Stimulated activated CD4-positive, alpha-beta T cell treated with anti-CD3 and anti-CD28 coated beads, Interleukin-1b, Interleukin-23, amount 100 ng/mL, for 48 hours (primary cell): ENCODE results near the gene ACTRT3.

Source experiments
- DNase-seq: peaks from one replicate; pipeline ENCODE4 v3.0.0-alpha.2; 2020

ACTRT3 gene

DNA sequence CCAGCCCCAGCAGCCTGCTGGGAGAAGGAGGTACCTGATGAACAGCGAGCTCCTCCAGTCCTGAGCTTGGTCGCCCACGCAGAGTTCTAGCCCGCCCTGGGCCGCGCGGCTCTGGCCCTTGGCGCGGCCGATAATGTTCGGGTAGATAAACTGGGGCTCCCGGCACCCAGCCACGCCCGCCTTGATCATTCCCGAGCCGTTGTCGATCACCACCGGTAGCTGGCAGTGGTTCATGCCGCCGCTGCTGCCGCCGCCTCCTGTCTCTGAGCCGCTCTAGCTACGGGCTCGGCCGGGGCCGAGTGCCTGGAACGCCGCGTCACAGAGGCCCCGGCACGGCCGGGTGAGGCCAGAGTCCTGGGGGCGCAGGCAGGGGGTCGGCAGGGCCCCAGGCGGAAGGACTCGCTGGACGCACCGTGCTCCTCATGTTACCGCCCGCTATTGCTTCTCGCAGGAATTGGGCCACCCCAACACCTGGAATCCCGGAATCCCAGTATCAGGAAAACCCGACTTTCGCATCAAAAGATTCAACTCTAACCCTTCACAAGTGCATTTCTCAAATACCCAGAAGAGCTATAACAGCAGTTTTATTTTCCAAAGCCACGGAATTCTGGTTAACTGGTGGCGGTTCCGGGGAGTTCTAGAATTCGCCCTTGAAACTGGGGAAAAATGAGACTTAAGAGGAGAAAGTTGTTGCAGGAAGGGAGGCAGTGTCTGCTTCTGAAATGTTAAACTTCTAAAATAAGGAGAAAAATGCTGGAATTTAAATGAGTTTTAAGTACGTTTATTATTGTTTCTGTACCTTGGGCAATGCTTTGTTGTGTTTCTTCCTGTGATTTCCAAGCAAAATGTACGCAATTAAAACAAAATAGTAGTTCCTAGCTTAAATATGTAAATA lies at the start of gene ACTRT3:
Gene ACTRT3, minus strand, starts transcription at position 275 of the 895 bp plus-strand sequence. Its CDS starts 41 bp downstream, at position 234.
- DNase-seq = peak; percentile 70

DNA sequence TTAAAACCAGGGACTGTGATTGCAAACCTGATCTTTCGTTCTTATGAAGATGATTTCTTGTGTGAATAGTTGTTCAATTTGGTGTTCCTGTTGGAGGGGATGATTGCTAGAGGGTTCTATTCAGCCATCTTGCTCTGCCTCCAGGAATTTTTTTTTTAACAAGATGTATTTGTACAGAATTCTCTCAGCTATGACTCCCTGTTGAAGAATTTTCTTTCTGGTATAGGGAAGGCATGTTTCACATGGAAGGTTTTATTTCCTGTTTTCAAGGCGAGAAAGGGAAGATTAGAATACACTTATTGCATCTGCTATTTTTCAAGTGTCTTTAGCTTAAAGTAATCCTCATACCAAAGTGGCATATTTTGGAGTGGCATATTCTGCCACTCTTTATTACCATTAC lies 49.0 kb upstream of the ACTRT3 start:
- DNase-seq = no peak

DNA sequence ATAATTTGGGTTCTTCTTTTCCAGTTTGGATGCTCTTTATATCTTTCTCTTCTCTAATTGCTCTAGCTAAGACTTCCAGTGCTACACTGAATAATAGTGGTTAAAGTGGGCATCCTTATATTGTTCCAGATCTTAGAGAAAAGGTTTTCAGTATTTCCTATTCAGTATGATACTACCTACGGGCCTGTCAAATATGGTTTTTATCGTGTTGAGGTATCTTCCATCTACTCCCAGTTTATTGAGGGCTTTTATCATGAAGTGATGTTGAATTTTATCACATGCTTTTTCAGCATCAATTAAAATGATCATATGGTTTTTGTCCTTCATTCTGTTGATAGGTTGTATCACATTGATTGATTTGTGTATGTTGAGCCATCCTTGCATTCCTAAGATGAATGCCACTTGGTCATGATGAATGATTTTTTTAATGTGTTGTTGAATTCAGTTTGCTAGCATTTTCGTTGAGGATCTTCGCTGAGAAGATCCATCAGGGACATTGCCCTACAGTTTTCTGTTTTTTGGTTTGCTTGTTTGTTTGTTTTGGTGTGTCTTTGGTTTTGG lies 46.3 kb upstream of the ACTRT3 start:
- no peak for DNase-seq

DNA sequence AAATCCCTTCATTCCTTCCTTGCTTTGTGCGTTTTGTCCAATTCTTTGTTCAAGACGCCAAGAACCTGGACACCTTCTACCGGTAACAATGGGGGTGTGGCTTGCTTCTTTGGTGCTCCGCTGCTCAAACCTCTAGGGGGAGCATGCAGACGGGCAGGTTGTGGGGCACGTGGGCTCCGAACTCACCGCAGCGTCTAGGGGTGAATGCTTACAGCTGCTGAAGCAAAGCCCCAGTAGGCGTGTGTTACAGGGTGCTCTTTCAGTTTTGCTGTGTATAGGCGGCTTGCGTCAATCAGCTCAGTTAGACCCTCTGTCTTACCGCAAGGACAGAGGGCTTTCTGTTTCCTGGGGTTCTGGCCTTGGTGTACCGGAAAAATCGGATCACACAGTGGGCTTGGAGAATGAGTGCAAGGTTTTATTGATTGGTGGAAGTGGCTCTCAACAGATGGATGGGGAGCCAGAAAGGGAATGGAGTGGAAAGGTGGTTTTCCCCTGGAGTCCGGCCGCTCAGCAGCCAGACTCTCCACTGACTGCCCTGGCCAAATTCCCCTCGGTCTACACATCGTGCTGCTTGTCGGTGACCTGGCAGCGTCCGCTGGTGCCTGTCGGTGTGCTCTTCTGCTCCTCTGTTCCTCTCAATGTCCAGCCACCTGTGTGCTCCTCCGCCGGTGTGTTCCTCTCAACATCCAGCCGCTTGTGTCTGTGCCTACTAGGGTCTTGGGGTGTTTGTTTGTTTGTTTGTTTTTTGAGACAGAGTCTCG lies 44.6 kb upstream of the ACTRT3 start:
- DNase-seq = peak; percentile 85

DNA sequence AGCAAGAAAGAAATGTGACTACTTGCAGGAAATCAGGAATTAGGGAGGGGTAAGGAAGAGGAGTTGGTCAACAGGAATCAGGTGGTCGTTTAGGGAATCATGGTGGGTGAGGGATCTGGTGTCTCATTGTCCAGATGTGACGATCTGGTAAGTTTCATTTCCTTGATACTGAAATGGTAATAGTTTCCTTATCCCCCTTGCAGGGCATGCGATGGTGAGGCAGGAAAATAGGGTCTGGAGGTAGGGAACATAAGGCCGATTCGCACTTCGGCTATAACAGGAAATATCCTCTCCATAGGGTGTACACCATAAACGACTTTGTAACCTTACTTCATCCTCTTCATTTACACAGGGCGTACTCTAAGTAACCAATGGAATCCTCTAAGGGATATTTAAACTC lies 43.9 kb upstream of the ACTRT3 start:
- DNase-seq = no peak

DNA sequence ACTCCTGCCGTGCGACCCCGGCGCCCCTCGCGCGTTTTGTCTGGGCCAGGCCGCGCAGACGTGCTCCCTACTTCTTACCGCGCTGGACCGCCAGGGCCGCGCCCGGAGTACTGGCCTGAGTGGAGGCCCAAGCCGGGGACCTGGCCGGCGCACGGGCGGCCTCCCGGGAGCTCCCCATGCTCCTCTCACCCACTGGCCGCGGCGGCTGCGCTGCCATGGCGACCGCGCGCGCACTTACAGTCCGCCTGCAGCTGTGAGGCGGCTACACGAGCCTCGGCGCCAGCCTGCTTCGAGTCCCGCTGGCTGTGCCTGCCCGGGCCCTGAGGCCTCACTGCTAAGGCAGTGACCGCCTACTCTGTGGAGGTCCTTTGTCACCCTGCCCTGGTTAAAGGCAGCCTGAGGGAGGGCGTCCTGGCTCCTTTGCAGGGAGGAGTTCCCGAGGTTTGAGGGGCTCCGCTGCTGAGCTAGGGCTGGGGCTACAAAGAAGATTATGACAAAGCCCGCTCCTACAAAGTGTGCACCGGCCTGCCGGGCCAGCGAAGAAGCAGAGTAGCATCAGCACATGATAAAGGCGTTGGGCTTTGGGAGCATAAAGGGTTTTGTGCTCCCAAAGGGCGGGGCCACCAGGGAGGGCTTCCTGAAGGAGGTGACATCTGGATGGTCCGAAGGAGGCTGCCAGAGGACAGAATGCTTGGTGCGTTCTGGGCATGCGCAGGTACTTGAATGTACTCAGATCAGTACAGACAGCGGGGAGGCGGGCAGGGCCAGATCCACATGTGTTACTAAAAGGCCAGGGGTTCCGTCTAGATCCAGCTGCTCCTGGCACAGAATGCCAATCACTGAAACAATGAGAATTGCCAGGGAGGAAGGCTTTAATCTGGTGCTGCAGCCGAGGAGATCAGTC lies 43.2 kb upstream of the ACTRT3 start, which contains the start of the genes LRRC34 and LRRIQ4:
Gene LRRC34, minus strand, starts transcription at position 573 of the 904 bp plus-strand sequence. Its CDS starts 356 bp downstream, at position 217.
Gene LRRIQ4, plus strand, starts transcription at position 539 of the 904 bp plus-strand sequence. CDS start 9,052 bp downstream, outside the sequence.
- peak; percentile 76 for DNase-seq

DNA sequence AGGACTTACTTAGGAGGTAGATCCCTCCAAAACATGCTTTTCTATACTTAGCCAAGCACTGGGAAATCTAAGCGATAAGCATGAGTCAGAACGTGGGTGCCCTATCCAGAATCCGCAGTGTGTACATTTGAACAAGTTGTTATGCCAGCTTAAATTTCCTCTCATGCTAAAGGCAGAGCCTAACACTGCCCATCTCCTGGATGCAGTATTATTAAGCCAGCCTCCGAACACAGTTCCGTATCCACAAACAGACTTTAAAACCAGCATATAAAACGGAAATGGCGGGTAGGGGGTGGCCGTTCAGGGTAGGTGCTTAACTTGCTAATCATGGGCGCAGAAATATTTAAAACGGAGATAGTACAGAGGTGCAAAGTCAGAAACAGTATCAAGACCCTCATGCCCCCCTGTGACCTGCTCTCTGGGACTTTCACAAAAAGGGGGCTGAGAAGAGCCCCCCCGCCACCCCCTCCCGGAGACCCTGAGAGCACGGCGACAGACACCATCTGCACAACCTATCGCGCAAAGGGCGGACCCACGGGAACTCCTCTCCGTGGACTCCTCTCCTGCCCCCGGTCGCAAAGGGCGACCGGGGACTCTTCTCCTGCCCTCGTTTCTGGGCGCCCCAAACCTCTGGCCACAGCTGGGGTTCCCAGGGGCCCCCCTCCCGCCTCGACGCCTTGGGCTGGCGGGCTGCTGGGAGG lies 42.4 kb upstream of the ACTRT3 start:
- DNase-seq = peak; percentile 2

DNA sequence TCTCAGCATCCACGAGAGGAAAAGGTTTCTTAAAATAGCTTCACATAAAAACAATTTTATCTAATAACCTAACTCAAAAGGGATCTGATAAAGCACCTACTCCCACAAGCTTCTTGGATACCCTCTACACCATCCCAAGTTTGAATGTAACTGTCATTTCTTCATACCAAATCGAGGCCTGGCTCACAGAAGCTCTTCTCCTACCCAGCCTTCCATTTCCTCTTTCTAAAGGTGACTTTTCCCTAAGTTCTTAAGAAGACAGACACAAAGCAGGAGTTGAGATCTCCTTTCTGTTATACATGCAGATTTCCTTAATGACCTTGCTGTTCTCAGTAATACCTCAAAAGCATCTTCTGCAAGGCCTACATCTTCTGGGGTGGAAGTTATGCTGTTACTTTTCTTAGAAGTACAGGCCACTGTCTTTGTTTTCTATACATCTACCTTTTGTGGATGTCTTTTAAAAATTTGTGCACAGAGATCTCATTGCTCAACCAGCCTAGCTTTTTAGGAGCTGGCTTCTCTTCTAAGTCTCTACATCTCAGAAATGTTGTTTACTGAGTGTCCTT lies 40.0 kb upstream of the ACTRT3 start:
- DNase-seq = no peak

DNA sequence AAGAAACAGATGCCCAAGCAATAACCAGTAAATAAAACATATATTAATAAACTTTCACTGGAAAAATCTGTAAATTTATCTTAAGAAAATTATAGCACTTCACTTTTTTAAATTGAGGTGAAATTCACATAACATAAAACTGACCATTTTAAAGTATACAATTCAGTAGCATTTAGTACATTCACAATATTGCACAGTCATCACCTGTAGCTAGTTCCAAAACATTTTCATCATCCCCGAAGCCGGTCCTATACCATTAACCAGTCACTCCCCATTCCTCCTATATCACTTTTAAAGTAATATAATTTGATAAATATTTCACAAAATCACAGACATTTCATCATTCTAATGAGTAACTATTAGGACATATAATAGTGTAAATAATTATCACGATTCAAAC lies 35.3 kb upstream of the ACTRT3 start:
- DNase-seq = no peak

DNA sequence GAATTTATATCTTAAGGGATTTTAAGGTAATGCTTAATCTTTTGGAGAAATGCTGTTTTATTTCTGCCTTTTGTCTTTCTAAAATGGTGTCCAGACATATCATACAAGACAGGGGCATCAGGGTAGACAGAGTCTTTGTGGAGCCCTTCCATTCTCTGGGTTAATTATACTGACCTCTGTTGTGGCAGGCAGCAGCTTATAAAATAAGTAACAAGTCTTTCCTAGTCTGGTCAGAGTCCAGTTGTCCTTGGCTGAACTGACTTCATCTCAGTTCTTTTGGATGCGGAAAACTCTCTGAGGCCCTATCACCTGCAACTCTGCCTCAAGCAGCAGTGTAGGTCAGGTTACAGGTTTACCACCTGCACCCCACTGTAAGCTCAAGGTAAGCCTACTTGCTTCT lies 23.0 kb upstream of the ACTRT3 start:
- DNase-seq = no peak

DNA sequence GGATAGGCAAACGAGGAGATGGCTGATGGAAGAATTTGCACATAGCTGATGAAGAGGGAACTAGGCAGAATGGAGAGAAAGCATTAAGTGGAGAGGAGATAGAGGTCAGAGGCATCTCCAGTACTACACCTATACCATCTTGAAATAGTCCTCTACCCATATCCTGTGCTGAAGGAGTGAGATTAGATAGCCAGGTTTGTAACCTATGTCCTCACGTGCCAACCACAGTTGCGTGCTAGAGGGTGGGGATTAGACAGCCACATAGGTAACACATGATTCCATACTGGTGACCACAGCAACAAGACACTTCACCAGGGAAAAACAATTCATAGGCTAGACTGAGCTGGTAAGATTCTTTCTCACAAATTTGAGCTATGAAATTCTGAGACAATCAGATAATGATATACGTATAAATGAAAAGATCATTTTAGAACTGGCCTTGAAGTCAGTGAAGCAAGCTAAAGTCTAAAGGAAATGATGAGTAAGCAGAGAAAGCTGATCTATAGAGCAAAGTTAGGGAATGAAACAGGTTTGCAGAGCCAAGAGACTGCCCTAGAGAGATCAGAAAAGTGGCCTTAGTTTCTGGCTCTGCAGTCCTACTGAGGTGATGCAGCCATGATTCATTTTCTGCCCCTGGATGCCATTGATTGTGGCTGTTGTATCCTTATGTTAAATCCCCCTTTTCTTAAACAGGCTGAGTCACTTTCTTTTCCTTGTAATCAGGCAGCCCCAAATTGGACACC lies 21.5 kb upstream of the ACTRT3 start:
- DNase-seq = no peak

DNA sequence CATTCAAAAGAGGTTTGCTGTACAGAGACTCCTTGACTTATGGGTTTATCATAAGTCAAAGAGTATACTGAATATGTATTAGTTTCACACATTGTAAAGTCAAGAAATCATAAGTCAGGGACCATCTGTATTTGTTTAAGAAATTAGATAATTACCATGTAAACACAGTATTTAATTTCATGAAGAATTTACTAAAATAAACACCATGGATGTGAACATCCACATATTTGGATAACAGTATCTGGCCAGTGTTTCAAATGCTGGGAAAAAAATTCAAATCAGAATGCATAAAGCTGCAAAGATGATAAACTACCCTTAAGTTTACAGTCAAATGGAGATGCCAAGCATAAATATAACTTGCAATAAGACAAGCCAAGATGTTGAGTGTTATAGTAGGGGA lies 20.9 kb upstream of the ACTRT3 start:
- no peak for DNase-seq

DNA sequence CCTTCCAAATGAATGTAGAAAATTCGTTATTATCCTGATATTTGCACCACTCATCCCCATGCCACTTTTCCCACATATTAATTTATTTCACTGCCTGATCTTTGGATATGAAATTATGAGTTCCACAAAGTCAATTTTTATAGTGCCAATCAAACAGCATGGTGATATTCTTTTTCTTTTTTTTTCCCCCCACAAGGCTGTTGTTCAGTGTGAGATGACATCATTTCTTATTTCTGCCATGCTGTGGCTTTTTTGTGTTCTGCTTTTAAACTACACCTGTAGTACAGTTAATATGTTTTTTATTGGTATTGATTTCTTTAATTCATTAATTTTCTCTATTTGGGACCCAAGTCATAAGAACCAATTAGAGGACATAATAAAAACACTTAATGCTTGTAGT lies 18.4 kb upstream of the ACTRT3 start:
- no peak for DNase-seq

DNA sequence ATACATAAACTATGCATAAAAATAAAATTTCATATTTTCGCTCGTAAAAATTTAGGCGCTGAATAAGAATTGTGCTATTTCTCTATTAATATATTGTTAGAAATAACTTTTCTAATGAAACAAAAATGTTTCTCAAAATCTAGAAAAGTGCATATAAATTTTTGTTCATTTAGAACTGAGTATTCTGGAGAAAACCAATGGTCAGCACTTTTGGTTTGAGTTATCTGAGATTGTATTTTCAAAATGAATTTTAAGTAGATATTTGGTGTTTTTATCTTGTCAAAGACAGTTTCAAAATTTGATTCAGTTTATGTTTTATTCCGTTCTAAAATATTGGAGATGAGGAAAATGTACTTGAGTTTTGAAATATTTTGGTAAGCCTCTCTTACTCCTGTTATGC lies 17.8 kb upstream of the ACTRT3 start:
- DNase-seq = no peak

DNA sequence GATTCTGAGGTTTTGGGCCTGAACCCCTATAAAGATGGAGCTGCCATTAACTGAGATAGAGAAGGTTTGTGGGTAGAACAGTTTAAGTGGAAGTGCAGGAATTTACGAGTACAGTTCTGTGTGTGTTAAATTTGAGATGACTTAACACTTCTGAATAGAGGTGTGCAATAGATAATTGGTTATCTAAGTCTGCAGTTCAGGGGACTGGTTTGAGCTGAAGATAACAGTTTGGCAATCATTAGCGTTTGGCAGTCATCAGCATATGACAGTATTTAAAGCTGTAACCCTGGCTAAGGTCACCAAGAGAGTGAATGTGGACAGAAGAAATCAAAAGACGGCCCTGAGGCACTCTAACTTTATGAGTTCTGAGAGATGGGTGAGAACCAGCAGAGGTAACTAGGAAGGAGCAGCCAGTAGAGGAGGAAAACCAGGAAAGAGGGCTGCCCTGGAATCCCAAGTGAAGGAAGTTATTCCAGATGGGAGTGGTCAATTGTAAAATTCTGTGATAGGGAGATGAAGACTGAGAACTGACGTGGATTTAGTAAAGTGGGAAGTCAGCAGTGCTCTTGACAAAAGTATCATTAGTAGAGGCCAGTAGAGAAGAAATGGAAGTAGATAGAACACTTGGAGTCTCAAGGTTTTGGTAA lies 12.0 kb upstream of the ACTRT3 start:
- no peak for DNase-seq

DNA sequence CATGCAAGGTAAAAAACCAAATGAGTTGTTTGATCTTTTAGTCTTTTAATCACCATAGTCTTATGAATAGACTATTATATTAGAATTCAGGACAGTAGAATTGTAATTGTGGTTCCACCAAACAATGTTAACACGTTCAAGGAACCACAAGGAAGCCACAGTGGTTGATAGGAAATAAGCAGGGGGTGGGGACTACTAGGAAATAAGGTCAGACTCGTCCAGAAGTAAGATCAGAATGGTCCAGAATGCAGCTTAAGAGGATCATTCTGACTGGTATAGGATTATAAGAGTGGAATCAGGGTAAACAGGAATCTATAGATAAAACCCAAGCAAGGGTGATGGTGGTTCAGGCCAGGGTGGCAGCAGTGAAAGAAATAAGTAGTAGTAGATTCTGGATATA lies 11.4 kb upstream of the ACTRT3 start:
- no peak for DNase-seq

DNA sequence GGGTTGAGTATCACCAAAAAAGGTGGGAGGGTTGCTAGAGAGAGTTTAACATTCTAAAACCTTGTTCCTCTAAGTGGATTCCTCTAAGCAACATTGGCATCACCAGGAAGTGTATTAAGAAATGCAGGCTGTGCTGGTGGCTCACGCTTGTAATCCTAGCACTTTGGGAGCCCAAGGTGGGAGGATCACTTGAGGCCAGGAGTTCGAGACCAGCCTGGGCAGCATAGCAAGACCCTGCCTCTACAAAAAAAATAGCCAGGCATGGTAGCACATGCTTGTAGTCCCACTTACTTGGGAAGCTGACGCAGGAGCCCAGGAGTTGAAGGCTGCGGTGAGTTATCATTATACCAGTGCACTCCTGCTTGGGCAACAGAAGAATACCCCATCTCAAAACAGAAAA lies 8.5 kb upstream of the ACTRT3 start:
- DNase-seq = no peak

DNA sequence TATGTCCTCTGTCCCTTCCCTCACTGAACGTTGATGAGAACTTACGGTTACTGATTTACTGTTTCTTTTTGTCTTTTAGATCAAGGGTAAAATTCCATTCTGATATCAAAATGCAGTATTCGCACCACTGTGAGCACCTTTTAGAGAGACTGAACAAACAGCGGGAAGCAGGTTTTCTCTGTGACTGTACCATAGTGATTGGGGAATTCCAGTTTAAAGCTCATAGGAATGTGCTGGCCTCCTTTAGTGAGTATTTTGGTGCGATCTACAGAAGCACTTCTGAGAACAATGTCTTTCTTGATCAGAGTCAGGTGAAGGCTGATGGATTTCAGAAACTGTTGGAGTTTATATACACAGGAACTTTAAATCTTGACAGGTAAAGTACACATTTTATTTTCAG lies 4.8 kb upstream of the ACTRT3 start:
- DNase-seq = no peak

DNA sequence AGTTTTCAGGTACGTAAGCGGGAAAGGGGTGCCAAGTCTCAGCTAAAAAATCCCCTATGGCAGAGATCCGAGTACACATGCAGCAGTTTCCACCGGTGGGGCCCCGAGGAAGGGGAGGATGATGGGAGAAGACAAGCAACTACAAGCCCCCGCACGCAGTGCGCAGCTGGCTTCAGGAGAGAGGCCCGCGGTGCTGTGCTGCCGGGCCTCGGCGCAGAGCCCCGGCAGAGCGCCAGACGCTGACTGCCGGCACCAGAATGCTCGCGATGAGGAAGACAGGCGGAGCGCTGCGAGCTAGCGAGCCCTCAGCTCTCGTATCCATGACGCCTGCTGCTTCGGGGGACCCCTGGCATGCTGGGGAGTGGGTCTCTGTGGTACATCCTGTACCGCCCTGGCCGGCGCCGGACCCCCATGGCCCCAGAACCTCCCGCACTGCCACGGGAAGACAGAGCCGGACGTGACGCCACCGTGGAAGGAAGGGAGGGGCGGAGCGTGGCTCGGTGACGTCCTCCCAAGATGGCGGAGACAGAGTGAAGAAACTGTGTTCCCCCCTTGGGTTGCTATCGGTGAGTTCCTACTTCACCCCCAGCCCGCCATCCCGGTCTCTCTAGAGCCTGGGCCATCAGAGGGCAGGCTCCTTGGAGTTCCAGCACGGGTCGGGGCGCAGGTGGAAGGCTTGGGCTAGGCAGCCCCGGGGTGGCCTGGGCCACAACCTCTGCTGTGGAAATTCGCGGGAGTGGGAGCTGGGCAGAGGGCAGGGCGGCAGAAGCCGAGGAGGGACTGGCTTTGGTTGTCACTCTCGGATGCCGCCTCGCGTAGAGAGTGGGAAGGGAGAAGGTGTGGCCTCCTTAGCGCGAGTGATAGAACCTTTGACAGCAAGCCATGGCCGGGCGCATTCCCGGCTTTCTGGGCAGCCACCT lies 3.8 kb upstream of the ACTRT3 start, which contains the start of gene MYNN:
Gene MYNN, plus strand, starts transcription at position 500 of the 920 bp plus-strand sequence. CDS start 900 bp downstream, outside the sequence.
- peak; percentile 91 for DNase-seq
